Activated CD4-positive, alpha-beta T cell treated with anti-CD3 and anti-CD28 coated beads, Interleukin-10, Interleukin-2, amounts not matched to agents 100 ng/mL and 50 ng/mL, durations not matched to agents 16 hours and 8 hours (primary cell): ENCODE measurements around the gene KLHDC1.
"Not testable (repeated sequence)": the region's sequence is repeated elsewhere in the genome, so short reads cannot be mapped to it uniquely, and the experiment has no call there.

Experiments used
- DNase-seq: peaks from one replicate; pipeline ENCODE4 v3.0.0-alpha.2; 2020

The KLHDC1 gene

DNA sequence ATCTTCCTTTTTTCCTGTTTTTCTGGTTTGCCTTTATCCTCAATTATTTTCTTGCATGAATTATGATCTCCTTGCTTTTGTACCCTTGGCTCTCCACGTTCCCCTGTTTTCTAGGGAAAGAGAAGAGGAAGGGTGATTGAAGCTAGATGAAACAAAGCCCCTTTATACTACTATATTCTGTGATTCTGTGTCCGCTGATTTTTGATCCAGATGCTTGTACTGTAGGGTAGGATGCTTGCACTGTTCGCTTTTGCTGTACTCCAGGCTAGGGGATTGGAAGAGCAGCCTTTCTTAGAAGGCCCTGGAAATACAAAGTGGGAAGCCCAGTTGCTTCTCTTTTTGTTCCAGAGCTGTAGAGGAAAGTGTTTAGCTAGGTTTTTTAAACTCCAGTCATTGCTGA lies 40.0 kb downstream of the KLHDC1 start:
- DNase-seq: no peak

- no peak for DNase-seq
Measured at GRCh38 chr14:49733836-49734235, 40.9 kb downstream of the KLHDC1 start.

DNA sequence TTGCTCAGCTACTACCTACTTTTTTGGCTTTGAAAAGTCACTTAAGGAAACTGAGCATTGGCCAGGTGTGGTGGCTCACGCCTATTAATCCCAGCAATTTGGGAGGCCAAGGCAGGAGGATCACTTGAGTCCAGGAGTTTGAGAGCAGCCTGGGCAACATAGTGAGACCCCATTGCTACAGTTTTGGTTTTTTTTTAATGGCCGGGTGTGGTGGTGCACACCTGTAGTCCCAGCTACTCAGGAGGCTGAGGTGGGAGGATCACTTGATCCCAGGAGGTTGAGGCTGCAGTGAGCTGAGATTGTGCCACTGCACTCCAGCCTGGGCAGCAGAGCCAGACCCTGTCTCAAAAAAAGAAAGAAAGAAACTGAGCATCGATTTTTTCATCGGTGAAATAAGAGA lies 42.7 kb downstream of the KLHDC1 start:
- DNase-seq: not testable (repeated sequence)

DNA sequence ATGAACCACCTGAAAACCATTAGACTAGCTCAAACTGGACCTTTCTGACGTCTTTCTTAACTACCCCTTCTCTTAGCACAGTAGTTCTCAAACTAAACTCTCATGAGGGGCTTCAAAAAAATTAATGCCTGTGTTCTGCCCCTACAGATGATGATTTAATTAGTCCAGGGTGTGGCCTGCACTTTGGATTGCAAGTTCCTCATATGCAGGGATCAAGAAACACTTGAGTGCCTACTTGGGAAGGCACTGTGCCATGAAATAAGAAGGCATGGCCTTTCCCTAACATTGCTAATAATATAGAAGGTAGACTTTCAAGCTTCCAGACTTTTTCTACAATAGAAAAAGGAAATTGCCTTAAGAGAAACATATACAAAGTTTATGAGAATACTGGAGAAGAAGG lies 52.3 kb downstream of the KLHDC1 start:
- no peak for DNase-seq

DNA sequence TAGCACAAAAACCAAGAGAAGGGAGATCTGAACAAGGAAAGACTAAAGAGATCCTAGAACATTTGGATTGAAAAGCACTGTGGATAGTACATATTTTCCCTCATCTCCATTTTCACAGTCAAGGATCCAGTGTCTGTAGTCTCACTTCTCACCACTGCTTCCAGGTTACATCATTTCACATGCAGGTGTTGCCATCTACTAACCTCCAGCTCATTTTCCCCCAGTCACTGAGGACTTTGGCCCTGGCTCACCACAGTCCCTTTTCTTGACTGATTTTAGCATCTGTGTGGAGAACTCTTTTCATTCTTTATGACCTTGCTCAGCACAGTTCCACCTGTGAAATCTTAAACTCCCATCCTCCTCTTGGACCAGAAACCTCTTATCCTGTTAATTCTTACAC lies 53.6 kb downstream of the KLHDC1 start:
- not testable (repeated sequence) for DNase-seq

- DNase-seq: no peak
Measured at GRCh38 chr14:49754570-49755097, 61.7 kb downstream of the KLHDC1 start.

DNA sequence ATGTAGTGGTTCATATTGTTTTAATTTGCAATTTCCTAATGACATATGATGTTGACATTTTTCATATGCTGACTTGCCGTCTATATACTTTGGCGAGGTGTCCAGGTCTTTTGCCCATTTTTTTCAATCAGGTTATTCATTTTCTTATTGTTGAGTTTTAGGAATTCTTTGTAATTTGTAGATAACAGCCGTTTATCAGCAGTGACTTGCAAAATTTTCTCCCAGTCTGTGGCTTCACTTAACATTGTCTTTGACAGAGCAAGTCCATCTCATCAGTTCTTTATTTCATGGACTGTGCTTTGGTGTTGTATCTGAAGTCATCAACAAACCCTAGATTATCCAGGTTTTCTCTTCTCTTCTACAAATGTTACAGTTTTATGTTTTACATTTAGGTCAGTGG lies 62.5 kb downstream of the KLHDC1 start:
- DNase-seq: no peak

DNA sequence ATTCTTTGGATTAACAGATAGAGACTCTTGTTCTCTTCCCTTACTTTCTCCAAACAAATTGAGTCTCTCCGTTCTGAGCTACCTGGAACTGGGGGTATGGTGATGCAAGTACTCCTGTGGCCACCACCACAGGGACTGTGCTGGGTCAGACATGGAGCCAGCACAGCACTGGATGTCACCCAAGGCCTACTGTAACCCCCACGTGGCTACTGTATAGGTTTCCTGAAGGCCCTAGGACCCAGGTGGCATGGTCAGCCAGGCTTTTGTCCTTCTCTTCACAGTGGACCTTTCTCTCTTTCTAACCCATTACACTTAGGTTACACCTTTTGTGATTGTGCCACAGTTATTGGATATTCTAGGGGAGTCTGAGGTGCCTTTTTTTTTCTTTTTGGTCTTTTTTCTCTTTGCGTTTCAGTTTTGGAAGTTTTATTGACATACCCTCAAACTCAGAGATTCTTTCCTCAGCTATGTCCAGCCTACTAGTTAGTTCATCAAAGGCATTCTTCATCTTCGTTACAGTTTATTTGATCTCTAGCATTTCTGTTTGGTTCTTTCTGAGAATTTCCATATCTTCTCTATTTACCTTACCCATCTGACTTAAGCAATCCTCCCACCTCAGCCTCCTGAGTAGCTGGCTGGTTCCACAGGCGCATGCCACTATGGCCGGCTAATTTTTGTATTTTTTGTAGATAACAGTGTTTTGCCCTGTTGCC lies 69.1 kb downstream of the KLHDC1 start:
- no peak for DNase-seq

GRCh38 chr14:49766839-49767238 lies 73.9 kb downstream of the KLHDC1 start:
- DNase-seq: no peak

- no peak for DNase-seq
Measured at GRCh38 chr14:49767270-49767570, 74.3 kb downstream of the KLHDC1 start.

GRCh38 chr14:49767571-49768300 lies 74.8 kb downstream of the KLHDC1 start, which contains the start of gene KLHDC2:
Gene KLHDC2 (plus strand): TSS chr14:49768153. CDS start chr14:49768469, 316 bp downstream.
- DNase-seq: peak; percentile 93

- peak; percentile 82 for DNase-seq
Measured at GRCh38 chr14:49768301-49769121, 75.6 kb downstream of the KLHDC1 start.

DNA sequence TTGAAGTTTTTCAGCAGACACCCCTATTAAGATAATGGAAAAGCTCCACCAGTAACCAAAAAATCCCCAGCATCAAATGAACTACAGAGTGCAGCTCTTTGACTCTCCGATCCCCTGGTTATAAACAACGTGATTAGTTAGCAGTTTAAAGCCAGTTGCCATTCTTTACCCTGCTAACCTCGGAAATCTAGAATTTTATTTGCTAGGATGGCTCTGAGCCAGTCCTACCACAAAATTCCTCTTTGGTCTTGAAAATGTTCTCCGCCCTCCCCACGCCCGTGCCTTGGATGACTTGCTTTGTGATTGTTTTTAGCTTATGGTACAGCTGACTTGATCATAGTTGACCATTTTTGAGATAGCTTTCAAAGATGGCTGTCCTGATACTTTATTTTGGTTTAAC lies 76.3 kb downstream of the KLHDC1 start:
- DNase-seq: peak; percentile 2

DNA sequence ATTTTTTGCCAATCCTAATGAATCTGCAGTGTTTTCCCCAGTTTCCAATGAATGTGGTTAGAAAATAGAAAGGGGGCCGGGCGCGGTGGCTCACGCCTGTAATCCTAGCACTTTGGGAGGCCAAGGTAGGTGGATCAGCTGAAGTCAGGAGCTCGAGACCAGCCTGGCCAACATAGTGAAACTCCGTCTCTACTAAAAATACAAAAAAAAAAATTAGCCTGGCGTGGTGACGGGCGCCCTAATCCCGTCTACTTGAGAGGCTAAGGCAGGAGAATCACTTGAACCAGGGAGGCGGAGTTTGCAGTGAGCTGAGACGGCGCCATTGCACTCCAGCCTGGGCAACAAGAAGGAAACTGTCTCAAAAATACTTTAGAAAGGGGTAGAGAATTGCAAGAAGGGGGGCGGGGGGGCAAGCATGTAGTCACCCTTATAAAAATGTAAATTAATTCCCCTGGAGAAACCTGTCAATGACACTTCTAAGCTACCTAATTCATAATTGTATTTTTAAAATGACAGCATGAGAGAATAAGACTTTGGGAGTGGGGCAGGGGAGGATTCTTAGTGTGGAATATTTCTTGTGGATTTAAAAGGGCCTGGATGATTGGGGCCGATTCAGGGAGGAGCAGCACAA lies 76.8 kb downstream of the KLHDC1 start:
- DNase-seq: no peak

DNA sequence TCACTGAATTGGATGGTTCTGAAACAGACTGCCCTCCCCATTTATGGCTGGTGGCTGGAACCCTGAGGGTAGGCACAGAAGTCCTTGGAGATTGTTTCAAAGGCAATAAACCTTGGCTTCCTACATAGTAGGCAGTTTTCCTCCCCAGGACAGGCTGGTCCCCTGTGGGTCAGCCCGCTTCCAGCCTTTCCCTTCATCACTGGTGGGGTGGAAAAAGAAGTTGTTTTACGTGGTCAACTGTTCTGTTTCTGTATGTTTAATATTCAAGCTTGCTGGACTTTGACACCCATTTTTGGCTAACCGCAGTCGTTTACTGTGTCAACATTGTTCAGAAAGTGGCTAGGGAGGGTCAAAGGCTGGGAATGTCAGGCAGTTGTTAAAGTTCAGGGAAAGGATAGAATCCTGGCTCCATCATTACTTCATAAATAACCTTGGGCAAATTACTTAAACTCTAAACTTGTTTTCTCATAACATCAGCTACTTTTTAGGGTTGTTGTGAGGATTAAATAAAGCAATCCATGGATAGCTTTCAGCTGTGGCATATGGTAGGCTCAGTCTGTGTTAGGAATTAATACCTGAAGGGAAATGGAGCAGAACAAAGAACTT lies 77.4 kb downstream of the KLHDC1 start:
- DNase-seq: no peak

DNA sequence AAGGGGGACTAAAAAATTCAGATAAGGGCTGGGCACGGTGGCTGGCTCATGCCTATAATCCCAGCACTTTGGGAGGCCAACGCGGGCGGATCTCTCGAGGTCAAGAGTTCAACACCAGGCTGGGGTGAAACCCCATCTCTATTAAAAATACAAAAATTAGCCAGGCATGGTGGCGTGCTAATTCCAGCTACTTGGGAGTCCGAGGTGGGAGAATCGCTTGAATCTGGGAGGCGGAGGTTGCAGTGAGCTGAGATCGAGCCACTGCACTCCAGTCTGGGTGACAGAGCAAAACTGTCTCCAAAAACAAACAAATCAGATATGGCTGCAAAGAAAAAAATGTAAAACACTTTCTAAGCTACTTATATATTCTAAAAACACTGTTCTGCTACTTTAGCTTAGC lies 78.8 kb downstream of the KLHDC1 start:
- DNase-seq: not testable (repeated sequence)

GRCh38 chr14:49774106-49774505 lies 81.2 kb downstream of the KLHDC1 start:
- DNase-seq: no peak

- no peak for DNase-seq
Measured at GRCh38 chr14:49778421-49778820, 85.5 kb downstream of the KLHDC1 start.

DNA sequence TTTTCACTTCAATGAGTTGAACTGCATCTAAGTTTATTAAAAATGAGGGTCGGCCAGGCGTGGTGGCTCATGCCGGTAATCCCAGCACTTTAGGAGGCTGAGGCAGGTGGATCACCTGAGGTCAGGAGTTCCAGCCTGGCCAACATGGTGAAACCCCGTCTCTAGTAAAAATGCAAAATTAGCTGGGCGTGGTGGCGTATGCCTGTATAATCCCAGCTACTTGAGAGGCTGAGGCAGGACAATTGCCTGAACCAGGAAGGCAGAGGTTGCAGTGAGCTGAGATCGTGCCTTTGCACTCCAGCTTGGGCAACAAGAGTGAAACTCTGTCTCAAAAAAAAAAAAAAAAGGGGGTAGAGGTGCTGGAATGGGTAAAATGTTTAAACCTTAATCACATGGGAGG lies 88.1 kb downstream of the KLHDC1 start:
- not testable (repeated sequence) for DNase-seq

DNA sequence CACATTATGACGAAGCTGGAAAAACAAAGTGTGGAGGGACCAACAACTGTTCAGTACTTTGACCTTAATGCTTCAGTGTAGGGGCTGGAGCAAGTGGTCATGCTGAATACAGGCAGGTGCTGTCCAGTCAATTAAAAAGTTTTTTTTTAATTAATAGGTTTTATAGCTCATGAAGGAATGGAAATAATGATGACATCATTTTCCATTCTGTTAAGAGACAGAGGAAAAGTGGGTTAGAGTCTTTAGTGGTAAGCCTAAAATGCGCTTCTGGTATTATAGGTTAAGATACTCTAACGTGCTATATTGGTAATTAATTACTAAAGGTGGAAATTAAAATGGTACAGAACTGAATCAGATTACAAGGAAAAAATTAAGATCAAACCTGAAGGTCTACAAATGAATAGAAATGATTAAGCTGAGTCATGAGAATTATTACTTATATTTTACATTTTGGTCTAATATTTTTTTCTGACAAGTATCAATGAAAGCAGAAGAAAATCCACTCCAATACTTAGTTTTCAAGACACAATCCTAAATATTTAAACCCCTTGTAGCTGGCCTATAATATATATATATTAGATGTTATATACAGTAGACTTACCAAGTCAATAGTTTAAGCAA lies 90.6 kb downstream of the KLHDC1 start:
- DNase-seq: no peak

GRCh38 chr14:49786315-49786714 lies 93.4 kb downstream of the KLHDC1 start:
- no peak for DNase-seq

GRCh38 chr14:49792618-49793017 lies 99.7 kb downstream of the KLHDC1 start:
- DNase-seq: no peak
